HEK293 (cell line): ENCODE results near the gene HSPA4.

Experiments
- ZBTB17 ChIP-seq: fragments of 450-650 bp; formaldehyde crosslinking; IDR thresholded peaks from 2 replicates; pipeline ENCODE4 v1.5.1; 2016; ENCODE audit warnings: missing biosample characterization, missing genetic modification characterization
- ZNF184 ChIP-seq: fragments of 450-650 bp; IDR thresholded peaks from 2 replicates; pipeline ENCODE4 v1.5.1; 2018; ENCODE audit warnings: missing biosample characterization, mild to moderate bottlenecking, missing genetic modification characterization
- ZNF223 ChIP-seq: fragments of 450-650 bp; formaldehyde crosslinking; IDR thresholded peaks from 2 replicates; pipeline ENCODE4 v1.5.1; 2016; ENCODE audit warnings: missing biosample characterization, missing genetic modification characterization
- ZNF585B ChIP-seq: fragments of 450-650 bp; formaldehyde crosslinking; IDR thresholded peaks from 2 replicates; pipeline ENCODE4 v1.5.1; 2016; ENCODE audit warnings: missing biosample characterization, missing genetic modification characterization
- ZNF785 ChIP-seq: fragments of 450-650 bp; formaldehyde crosslinking; IDR thresholded peaks from 2 replicates; pipeline ENCODE4 v1.5.1; 2016; ENCODE audit warnings: missing biosample characterization, missing genetic modification characterization
- TF ChIP-seq, protein P1 (sequence below): fragments of 450-650 bp; formaldehyde crosslinking; IDR thresholded peaks from 2 replicates; pipeline ENCODE4 v1.5.1; 2016; ENCODE audit warnings: missing biosample characterization, missing genetic modification characterization
- TF ChIP-seq, protein P2 (sequence below): fragments of 450-650 bp; formaldehyde crosslinking; IDR thresholded peaks from 2 replicates; pipeline ENCODE4 v1.5.1; 2016; ENCODE audit warnings: missing biosample characterization, missing genetic modification characterization
- TF ChIP-seq, protein P3 (sequence below): fragments of 450-650 bp; formaldehyde crosslinking; IDR thresholded peaks from 2 replicates; pipeline ENCODE4 v1.5.1; 2016; ENCODE audit warnings: missing biosample characterization, missing genetic modification characterization

DNA sequence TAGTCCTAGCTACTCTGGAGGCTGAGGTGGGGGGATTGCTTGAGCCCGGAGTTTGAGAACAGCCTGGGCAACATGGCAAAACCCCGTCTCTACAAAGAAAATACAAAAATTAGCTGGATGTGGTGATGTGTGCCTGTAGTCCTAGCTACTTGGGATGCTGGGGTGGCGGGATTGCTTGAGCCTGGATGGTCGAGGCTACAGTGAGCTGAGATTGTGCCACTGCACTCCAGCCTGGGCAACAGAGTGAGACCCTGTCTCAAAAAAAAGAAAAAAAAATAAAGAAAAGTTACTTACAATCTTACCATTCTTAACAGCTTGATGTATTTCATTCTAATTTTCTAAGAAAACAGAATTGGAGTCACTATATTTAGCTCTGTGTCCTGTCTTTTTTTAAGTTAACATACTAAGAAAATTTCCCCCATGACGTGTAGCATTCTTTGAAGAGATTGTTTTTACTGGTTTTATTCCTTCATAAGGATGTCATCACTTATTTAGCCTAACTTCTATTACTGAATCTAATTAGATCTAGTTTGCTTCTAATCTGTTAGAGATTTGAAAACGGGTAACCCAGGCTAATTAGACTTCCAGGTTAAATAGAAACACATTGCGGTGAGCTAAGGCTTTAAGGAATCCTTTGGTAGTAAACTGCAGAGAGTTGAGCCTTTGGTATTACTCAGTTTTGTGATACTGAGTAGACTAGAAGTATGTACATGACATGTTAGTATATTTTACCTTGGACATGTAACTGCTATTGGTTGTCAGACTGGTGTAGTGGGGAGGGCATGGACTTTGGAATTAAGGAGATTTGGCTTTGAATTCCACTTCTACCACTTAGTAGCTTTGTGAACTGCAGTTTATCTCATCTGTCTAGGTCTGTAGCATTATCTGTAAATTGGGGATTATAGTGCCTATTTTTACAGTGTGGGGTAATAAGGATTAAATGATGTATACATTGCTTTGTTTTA, 24.0 kb downstream of the HSPA4 start:
- TF ChIP-seq, protein P1, sequence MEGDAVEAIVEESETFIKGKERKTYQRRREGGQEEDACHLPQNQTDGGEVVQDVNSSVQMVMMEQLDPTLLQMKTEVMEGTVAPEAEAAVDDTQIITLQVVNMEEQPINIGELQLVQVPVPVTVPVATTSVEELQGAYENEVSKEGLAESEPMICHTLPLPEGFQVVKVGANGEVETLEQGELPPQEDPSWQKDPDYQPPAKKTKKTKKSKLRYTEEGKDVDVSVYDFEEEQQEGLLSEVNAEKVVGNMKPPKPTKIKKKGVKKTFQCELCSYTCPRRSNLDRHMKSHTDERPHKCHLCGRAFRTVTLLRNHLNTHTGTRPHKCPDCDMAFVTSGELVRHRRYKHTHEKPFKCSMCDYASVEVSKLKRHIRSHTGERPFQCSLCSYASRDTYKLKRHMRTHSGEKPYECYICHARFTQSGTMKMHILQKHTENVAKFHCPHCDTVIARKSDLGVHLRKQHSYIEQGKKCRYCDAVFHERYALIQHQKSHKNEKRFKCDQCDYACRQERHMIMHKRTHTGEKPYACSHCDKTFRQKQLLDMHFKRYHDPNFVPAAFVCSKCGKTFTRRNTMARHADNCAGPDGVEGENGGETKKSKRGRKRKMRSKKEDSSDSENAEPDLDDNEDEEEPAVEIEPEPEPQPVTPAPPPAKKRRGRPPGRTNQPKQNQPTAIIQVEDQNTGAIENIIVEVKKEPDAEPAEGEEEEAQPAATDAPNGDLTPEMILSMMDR (tag by site-specific recombination) = no peak
- no peak for TF ChIP-seq ZNF585B (tag by site-specific recombination)
- no peak for TF ChIP-seq ZNF184 (tag by site-specific recombination)
- TF ChIP-seq ZNF223 (tag by site-specific recombination) = no peak
- TF ChIP-seq ZBTB17 (tag by site-specific recombination) = no peak
- TF ChIP-seq, protein P2, sequence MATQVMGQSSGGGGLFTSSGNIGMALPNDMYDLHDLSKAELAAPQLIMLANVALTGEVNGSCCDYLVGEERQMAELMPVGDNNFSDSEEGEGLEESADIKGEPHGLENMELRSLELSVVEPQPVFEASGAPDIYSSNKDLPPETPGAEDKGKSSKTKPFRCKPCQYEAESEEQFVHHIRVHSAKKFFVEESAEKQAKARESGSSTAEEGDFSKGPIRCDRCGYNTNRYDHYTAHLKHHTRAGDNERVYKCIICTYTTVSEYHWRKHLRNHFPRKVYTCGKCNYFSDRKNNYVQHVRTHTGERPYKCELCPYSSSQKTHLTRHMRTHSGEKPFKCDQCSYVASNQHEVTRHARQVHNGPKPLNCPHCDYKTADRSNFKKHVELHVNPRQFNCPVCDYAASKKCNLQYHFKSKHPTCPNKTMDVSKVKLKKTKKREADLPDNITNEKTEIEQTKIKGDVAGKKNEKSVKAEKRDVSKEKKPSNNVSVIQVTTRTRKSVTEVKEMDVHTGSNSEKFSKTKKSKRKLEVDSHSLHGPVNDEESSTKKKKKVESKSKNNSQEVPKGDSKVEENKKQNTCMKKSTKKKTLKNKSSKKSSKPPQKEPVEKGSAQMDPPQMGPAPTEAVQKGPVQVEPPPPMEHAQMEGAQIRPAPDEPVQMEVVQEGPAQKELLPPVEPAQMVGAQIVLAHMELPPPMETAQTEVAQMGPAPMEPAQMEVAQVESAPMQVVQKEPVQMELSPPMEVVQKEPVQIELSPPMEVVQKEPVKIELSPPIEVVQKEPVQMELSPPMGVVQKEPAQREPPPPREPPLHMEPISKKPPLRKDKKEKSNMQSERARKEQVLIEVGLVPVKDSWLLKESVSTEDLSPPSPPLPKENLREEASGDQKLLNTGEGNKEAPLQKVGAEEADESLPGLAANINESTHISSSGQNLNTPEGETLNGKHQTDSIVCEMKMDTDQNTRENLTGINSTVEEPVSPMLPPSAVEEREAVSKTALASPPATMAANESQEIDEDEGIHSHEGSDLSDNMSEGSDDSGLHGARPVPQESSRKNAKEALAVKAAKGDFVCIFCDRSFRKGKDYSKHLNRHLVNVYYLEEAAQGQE (tag by site-specific recombination) = no peak
- TF ChIP-seq, protein P3, sequence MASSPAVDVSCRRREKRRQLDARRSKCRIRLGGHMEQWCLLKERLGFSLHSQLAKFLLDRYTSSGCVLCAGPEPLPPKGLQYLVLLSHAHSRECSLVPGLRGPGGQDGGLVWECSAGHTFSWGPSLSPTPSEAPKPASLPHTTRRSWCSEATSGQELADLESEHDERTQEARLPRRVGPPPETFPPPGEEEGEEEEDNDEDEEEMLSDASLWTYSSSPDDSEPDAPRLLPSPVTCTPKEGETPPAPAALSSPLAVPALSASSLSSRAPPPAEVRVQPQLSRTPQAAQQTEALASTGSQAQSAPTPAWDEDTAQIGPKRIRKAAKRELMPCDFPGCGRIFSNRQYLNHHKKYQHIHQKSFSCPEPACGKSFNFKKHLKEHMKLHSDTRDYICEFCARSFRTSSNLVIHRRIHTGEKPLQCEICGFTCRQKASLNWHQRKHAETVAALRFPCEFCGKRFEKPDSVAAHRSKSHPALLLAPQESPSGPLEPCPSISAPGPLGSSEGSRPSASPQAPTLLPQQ (tag by site-specific recombination) = no peak
- no peak for TF ChIP-seq ZNF785 (tag by site-specific recombination)
